PFSK-1 (cell line): ENCODE results near the gene PREPL.

Source experiments
- SIN3A ChIP-seq: IDR thresholded peaks from 2 replicates; pipeline ENCODE4 v1.6.1; 2012; ENCODE audit warnings: mild to moderate bottlenecking, low read length, moderate library complexity, borderline replicate concordance; ENCODE audit not compliant: insufficient read depth
- TF ChIP-seq, protein P1 (sequence below), 2 experiments: IDR thresholded peaks; 2 replicates each; pipeline versions ENCODE4 v1.6.1 to v1.8.0; 2011 to 2012; ENCODE audit warnings: low read depth in 2 of 2, low read length in 2 of 2, control low read depth in 1 of 2, inconsistent platforms in 1 of 2, mild to moderate bottlenecking in 1 of 2, moderate library complexity in 1 of 2; ENCODE audit not compliant: insufficient read depth in 1 of 2

GRCh38 chr2:44273076-44273475 lies 88.2 kb downstream of the PREPL start:
- TF ChIP-seq SIN3A: no peak
- TF ChIP-seq, protein P1, sequence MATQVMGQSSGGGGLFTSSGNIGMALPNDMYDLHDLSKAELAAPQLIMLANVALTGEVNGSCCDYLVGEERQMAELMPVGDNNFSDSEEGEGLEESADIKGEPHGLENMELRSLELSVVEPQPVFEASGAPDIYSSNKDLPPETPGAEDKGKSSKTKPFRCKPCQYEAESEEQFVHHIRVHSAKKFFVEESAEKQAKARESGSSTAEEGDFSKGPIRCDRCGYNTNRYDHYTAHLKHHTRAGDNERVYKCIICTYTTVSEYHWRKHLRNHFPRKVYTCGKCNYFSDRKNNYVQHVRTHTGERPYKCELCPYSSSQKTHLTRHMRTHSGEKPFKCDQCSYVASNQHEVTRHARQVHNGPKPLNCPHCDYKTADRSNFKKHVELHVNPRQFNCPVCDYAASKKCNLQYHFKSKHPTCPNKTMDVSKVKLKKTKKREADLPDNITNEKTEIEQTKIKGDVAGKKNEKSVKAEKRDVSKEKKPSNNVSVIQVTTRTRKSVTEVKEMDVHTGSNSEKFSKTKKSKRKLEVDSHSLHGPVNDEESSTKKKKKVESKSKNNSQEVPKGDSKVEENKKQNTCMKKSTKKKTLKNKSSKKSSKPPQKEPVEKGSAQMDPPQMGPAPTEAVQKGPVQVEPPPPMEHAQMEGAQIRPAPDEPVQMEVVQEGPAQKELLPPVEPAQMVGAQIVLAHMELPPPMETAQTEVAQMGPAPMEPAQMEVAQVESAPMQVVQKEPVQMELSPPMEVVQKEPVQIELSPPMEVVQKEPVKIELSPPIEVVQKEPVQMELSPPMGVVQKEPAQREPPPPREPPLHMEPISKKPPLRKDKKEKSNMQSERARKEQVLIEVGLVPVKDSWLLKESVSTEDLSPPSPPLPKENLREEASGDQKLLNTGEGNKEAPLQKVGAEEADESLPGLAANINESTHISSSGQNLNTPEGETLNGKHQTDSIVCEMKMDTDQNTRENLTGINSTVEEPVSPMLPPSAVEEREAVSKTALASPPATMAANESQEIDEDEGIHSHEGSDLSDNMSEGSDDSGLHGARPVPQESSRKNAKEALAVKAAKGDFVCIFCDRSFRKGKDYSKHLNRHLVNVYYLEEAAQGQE (IDR thresholded peaks at IDR 0.05; ENCODE audit: insufficient read depth in 1 of 2, low read depth in 2 of 2, low read length in 2 of 2): no peak
